Measurements from ENCODE around the gene KDM1B.

KDM1B gene, protein sequence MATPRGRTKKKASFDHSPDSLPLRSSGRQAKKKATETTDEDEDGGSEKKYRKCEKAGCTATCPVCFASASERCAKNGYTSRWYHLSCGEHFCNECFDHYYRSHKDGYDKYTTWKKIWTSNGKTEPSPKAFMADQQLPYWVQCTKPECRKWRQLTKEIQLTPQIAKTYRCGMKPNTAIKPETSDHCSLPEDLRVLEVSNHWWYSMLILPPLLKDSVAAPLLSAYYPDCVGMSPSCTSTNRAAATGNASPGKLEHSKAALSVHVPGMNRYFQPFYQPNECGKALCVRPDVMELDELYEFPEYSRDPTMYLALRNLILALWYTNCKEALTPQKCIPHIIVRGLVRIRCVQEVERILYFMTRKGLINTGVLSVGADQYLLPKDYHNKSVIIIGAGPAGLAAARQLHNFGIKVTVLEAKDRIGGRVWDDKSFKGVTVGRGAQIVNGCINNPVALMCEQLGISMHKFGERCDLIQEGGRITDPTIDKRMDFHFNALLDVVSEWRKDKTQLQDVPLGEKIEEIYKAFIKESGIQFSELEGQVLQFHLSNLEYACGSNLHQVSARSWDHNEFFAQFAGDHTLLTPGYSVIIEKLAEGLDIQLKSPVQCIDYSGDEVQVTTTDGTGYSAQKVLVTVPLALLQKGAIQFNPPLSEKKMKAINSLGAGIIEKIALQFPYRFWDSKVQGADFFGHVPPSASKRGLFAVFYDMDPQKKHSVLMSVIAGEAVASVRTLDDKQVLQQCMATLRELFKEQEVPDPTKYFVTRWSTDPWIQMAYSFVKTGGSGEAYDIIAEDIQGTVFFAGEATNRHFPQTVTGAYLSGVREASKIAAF
- 14.1 reads per million, percentile 39 among the genes with 10 or more reads in this experiment for total RNA-seq

DNA sequence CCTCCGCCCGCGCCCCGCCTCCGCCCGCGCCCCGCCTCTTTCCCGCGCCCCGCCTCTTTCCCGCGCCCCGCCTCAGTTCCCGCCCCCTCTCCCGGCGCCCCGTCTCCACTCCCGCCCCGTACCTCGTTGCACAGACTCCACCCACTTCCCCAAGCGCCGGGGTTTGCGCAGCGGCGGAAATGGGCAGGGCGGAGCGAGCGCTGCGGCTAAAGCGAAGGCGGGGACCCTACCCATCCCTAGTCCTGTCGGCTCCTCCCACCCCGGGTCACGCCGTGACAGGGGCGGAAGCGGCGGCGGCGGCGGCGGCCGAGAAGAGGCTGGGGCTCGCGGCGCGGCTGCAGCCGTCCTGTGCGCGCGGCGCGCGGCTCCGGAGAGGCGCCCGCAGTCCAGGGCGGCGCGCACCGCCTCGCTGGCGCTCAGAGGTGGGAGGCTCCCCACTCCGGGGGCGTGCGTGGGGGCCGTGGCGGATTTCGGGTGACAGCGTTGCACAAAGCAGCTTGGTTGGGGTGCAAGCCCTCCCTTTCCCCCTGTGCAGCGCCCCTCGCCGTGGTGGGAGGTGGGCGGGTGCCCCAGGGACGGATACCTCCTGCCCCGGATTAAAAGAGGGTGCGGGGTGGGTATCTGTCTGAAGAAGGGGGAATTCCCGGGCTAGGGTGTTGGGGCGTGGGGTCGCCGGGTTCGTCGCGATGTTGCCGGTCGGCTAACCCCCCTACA, at the start of gene KDM1B:
Gene KDM1B (plus strand): TSS at position 273 of the 714 bp plus-strand sequence. CDS start 4,474 bp downstream, outside the sequence.
- DNase-seq, result peak; percentile 96

DNA sequence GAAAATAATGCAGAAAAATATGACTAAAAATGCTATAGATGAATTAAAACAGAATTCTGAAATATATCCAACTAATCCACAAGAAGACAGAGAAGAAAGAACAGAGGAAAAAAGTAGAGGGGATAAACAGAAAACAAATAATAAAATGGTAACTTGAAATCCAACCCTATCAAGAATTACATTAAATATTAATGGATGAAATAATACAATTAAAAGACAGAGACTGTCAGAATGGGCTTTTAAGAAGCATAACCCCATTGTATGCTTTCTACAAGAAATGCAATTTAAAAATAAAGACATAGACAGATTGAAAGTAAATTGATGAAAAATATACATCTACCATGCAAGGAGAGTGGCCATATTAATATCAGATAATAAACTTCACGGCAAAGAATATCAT, 48.2 kb upstream of the KDM1B start:
- no peak for DNase-seq

GRCh38 chr6:18110162-18110561, 45.1 kb upstream of the KDM1B start:
- no peak for DNase-seq

- DNase-seq, result no peak
Observed at GRCh38 chr6:18115356-18115755, 39.9 kb upstream of the KDM1B start.

- no peak for DNase-seq
Observed at GRCh38 chr6:18117136-18117535, 38.1 kb upstream of the KDM1B start.

DNA sequence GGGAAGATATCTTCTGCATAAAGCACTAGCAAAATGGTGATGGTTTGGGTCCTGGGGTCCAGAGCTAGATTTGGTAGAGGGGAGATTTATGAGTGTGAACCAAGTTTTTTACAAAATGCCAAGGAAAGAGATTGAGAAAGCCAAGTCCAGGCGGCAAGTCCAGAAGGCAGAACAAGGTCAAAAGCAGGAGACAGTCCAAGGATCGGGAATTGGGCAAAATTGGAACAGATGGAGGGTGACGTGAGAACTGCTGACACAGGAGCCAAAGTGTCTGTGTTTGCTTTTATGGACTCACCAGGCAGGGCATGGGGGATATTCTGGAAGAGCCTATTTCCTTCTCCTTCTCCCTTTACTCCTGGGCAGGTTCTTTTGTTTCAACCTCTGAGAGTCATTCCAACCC, 36.9 kb upstream of the KDM1B start:
- DNase-seq, result no peak

GRCh38 chr6:18119236-18119635, 36.0 kb upstream of the KDM1B start:
- no peak for DNase-seq

DNA sequence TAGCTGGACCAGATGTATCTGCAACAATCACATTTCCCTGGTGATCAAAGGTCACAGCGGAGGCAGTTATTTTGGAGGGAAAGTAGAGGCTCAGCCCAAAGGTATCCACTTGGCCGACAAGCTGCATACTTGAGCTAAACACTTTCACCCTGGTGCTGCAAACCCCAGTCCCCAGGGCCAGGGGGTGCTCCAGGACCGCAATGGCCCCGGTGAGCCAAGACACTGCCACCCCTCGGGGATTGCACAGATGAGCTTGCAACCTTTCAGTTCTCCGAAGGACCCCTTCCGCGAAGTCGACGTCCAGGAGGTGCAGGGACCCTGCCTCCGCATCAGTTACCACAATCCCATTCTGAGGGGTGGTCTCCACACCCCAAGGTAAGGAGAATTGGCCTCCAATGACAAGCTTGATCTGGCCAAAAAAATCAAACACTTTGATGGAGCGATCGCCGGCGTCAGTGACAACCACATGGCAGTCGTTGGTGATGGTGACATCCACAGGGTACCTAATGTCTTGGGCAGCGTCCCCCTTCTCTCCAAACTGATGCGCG, 33.6 kb upstream of the KDM1B start:
- no peak for DNase-seq

DNA sequence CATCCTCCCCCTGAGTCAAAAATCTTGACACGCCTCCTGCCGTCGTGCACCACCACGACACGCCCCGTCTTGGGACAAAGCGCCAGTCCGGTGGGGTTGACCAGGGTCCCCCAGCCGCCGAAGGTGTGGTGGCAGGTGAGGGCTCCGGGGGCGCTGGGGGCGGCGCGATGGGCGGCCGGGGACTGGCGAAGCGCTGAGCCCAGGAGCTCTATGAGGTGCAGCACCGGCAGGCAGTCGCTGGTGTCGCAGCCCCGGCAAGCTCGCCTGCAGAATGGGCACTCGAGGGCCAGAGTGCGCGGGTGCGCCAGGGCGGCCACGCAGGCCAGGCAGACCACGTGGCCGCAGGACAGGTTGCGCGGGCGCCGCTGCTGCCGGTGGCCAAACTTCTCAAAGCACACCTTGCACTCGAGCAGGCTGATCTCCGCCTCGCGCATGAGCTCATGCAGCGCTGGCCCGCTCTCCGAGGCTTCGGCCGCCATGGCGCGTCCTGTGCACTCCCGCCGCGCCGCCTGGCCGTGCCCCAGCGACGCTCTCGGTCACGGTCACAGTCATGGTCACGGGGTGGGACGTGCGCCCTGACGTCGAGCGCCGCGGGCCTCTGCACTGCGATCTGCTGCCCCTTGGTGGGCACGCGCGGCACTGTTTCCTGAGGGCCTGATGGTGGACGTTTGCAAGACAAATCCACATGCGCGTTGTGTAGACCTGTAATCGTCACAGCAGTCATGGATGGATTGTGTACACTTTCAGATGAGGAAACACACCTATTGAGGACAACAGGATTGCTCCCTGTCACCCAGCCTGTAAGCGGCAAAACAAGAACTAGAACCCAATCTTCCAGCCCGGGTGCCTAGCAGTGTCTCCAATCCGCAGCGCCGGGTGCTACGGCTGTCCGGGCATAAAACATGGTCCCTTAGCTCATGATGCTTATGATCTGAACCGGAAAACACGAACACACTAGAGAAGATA, 32.8 kb upstream of the KDM1B start, which contains the start of gene NHLRC1:
Gene NHLRC1 (minus strand): TSS at position 550 of the 966 bp plus-strand sequence. CDS start 71 bp downstream, at position 479.
- peak; percentile 51 for DNase-seq

DNA sequence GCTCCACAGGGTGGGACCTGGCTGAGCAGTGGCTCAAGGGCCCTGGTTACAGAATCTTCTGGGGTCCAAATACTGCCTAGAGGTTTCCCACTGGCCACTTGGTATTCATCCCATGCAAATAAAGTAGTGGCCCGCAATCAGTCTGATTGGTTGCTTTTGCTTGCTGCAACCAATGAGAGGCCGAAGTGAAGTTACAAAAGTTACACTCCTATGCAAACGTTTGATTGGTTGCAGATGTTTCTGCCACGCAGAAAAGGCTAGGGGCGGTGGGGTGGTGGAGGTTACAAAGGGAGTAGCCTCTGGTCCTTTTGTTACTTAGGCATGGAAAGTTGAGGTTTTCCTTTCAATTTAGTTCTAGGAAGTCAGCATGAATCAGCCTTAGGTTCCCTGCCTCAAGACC, 29.1 kb upstream of the KDM1B start:
- no peak for DNase-seq

DNA sequence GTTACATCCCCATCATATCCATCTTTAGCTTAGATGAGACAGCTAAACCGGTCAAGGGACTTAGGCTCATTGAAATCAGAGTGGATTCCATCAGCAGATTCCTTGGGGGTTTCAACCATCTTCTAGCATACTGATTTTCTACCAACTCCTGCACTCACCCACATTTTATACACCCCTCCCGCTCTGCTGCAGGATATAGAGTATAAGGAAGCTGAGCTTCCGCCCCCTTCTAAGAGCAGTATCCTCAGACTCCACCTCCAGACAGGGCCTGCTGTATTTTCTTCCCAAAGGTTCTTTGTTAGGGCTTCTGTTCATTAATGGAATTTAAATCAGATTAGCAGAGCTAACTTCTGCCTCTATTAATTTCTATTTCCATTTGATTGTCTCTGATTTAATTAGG, 22.9 kb upstream of the KDM1B start:
- DNase-seq, result no peak

DNA sequence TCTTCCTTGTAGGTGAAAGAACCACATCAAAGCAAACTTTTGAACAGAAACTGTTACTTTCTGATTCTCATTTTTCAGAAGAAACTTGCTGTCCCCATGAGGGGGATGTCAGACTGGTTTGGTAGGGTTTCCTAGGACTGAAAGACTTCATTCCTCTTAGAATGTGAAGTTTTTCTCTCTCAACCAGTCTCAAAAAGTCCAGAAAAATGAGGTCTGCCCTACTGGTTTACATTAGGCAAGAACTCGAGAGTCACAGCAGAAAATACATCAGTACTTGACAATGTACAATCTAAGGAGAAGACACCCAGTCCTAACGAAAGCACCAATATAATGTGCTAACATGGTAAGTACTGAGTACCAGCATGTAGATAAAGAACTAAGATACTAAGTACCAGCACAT, 20.1 kb upstream of the KDM1B start:
- no peak for DNase-seq

DNA sequence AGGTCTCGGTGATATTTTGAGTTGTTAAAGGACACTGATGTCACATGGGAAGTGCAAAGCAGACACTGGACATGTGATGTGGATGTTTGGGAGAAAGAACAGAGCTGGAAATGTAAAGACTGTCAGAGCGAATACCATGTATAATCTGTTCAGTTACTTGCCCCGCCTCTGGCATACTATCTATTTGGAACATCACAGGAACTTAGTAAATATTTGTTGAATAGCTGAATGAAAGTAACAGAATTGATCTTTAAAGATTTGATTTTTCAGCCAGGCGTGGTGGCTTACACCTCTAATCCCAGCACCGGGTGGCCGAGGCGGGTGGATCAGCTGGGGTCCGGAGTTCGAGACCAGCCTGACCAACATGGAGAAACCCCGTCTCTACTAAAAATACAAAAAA, 19.0 kb upstream of the KDM1B start:
- DNase-seq, result no peak

DNA sequence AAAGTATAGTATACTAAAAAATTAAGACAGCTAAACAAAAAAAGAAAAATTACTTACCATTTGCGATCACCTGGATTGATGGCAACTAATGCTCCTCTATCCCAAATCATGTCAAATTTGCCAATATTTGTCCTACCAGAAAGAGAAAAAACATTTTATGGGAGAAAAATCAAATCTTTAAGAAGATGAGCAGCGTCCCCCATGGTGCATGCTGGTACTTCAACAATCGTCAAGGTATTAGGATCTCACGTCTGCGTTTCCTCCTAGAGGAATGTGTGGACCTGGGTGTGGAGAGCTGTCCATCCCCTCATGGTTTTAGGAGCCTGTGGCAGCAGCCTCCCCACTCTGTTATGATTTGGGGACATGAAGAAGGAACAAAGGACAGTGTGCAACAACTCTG, 16.3 kb upstream of the KDM1B start:
- DNase-seq, result no peak

GRCh38 chr6:18139935-18140621, 15.1 kb upstream of the KDM1B start:
- DNase-seq, result no peak

DNA sequence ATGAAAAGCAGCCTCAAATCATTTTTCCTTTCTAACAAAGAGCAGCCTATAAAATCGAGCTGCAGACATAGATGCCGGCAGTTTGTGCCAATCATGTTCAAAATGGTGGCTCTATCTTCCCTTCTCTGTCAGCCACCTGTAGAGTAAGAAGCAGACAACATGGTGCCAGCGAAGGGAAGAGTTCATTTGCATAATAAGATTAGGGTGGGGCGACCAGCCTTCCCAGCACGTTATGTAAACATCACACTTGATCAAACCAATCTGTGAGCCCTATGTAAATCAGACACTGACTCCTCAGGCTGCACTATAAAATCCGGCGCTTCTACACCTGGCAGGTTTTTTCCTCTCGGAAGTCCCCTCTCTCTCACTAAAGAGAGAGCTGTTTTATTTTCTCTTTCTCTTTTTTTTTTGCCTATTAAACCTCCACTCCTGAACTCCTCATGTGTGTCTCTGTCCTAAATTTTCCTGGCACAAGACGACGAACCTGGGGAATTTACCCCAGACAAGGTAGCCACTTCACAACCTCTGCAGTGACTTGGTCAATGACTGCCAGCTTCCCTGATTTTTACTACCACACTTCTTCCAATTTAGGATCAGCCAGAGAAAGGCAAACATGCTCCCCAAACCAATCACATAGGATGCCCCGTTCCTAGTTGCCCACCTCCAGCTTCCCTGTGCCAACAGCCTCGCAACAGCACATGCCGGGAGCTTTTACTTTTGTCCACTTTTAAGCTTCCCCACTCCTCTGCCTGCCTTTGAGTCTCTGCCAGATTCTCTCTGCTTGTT, 13.2 kb upstream of the KDM1B start:
- no peak for DNase-seq

DNA sequence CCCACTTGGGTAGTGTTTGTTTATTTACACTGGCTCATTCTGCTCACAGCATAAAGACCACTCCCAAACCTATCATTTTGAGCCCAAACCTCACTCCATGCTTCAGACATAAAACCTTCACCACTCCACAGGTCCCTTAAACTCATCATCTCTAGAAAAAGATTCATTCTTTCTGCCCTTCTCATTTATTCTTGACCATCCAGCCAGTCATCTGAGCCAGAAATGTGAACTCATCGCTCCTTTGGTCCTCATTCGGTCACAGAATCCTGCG, 12.7 kb upstream of the KDM1B start:
- no peak for DNase-seq

GRCh38 chr6:18147160-18147559, 8.1 kb upstream of the KDM1B start:
- no peak for DNase-seq

- no peak for DNase-seq
Observed at GRCh38 chr6:18147616-18148015, 7.6 kb upstream of the KDM1B start.

DNA sequence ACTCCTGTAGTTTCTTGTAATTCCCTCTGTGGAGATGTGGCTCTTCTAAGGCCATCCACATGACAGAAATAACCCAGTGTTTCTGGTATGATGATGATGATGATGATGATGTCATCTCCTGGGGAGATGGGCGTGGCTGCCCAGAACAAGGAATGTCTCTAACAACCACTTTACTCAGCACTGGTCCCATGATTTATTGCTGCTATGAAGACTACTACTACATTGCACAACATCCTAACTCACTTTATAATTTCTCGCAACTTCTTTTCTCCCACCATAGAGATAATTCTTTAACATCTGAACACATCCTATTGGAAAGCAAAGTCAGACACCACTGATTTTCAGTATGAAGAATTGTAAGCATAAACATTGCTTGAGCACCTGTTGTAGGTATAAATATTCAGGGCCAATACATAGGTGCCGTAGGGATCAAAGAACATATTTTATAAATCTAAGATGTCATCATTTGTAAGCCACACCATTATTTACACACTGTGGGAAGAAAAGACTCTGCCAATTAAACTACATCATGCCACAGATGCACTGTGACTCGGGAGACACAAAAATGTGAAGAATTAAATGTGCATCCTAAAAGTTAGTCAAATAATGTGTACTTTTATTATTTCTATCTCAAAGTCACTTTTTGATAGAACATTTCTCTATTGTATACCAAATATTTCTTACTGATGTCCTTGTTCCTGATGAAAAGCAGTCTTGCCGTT, 6.8 kb upstream of the KDM1B start:
- DNase-seq, result no peak
